Mucosa of descending colon (tissue), 3 donors: ENCODE measurements around the gene NKD2. TPM values are rescaled to one million over a fixed set of nuclear protein-coding genes. Genes with fewer than 3 reads are reported as not detected.

Experiments
- ATAC-seq: fragments of 200-7000 bp; cut with Tn5 transposase; one replicate; pipeline ENCODE4 v1.9.1; 2020; ENCODE audit warnings: mild to moderate bottlenecking, moderate library complexity
- DNase-seq, 3 donors: peaks; one replicate each; pipeline ENCODE4 v3.0.0-alpha.2; 2020
- H3K36me3 ChIP-seq: fragments of 200-600 bp; one replicate; pipeline ENCODE4 v1.8.0; 2021; ENCODE audit warnings: low read depth, mild to moderate bottlenecking
- H3K4me1 ChIP-seq: fragments of 200-600 bp; one replicate; pipeline ENCODE4 v1.8.0; 2021; ENCODE audit warnings: low read depth, mild to moderate bottlenecking
- H3K4me3 ChIP-seq: fragments of 200-600 bp; one replicate; pipeline ENCODE4 v1.8.0; 2021; ENCODE audit warnings: mild to moderate bottlenecking
- H3K9me3 ChIP-seq: fragments of 200-600 bp; one replicate; pipeline ENCODE4 v1.8.0; 2021; ENCODE audit warnings: mild to moderate bottlenecking
- intact Hi-C, 2 donors: fragments of 100-400 bp; cut with DNase I in 1 of 2; cut with micrococcal nuclease in 1 of 2; formaldehyde crosslinking; loops; one replicate each; pipeline versions ENCODE4 v1.11.0 to v1.11.1; 2022; cut with DNase I, micrococcal nuclease
- total RNA-seq, 3 donors: library from RNA; stranded (reverse); fragmentation: NEBNext Ultra II Directional in 2 of 3; extraction: Animal tissue kit (Norgen Biotek cat#: 25700) in 2 of 3; gene quantifications; one replicate each; pipeline versions ENCODE4 v1.2.1 to v1.2.4, GENCODE V29; 2021 to 2023
- TF ChIP-seq, protein P1 (sequence below): fragments of 200-600 bp; IDR thresholded peaks from one replicate; pipeline ENCODE4 v1.8.0; 2022; ENCODE audit warnings: antibody characterized with exemption, mild to moderate bottlenecking
- donor health status: DM: no; HTN: no; CAD: no; lungs with moderate emphysema.
- donor health status: DM: no; HTN: no; CAD: no.
- donor health status: DM: no; HTN: yes; CAD: no.

The NKD2 gene
- total RNA-seq, 3 donors from 2014 or later: 0.93 to 3.7 (median 2.1) TPM

DNA sequence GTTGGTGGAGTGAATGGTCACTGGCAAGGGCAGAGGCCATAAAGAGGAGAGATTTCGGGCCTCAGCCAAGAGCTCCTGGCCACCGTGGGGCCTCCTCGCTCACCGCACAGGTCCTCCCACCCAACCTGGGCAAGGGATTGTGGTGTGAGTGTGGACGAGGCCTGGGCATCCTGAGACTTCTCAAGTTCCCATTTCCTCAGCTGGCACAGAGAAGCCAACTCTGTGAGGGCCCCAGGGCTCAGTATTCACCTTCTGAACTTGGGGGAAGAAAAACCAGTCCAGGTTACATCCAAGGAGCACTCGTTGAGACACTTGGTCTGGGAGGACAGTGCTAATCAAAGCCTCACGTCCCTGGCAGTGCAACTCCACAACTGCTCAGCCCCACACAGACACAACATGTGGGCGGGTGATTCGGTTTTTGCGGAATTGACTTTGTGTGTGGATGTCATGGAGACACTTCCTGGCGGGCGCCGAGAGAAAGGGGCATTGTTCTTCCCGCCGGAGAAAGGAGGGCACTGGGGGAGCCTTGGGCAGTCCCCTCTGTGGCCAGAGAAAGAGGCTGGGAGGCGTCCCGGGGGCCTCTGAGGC is 28.5 kb upstream of the NKD2 start:
- DNase-seq: peak in 1 of 3 donors; percentile 21
- no peak for ATAC-seq
- no peaks in the 10 kb centered on the region for H3K9me3 ChIP-seq
- H3K36me3 ChIP-seq: no peaks in the 10 kb centered on the region
- H3K4me3 ChIP-seq: no peak overlapping the region
- intact Hi-C loops: no loop called here
- H3K4me1 ChIP-seq: no peaks in the 10 kb centered on the region
- TF ChIP-seq, protein P1, sequence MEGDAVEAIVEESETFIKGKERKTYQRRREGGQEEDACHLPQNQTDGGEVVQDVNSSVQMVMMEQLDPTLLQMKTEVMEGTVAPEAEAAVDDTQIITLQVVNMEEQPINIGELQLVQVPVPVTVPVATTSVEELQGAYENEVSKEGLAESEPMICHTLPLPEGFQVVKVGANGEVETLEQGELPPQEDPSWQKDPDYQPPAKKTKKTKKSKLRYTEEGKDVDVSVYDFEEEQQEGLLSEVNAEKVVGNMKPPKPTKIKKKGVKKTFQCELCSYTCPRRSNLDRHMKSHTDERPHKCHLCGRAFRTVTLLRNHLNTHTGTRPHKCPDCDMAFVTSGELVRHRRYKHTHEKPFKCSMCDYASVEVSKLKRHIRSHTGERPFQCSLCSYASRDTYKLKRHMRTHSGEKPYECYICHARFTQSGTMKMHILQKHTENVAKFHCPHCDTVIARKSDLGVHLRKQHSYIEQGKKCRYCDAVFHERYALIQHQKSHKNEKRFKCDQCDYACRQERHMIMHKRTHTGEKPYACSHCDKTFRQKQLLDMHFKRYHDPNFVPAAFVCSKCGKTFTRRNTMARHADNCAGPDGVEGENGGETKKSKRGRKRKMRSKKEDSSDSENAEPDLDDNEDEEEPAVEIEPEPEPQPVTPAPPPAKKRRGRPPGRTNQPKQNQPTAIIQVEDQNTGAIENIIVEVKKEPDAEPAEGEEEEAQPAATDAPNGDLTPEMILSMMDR: no peak

DNA sequence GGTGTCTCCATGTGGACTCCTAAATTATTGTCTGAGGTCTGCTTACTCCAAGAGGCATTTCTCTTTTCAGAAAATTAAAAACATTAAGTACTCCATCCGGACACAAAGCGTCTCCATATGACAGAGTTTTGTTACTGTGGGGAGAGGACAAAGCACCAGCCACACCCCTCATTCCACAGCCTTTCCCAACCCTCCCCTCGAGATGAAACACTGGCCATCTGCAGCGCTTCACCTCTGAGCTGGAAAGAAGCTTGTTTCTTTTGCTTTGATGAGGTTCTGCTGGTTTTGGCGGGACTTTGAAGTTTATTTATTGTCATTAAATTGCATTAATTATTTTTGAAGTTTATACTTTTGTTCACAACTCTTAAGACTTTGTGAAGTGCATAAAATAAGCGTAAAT is 27.6 kb upstream of the NKD2 start:
- ATAC-seq (no peak), DNase-seq (no peak)
- Histone ChIP-seq H3K9me3 (no peaks in the 10 kb centered on the region), H3K4me3 (no peak overlapping the region), H3K36me3 (no peaks in the 10 kb centered on the region), H3K4me1 (no peaks in the 10 kb centered on the region)
- intact Hi-C loops: no loop called here
- TF ChIP-seq, protein P1: no peak

- no peak for ATAC-seq
- Histone ChIP-seq H3K9me3 (no peaks in the 10 kb centered on the region), H3K4me3 (no peak overlapping the region), H3K4me1 (no peaks in the 10 kb centered on the region), H3K36me3 (no peaks in the 10 kb centered on the region)
- DNase-seq: no peak
- TF ChIP-seq, protein P1: no peak
- intact Hi-C loops: no loop called here
Observed at GRCh38 chr5:981456-981855, 27.1 kb upstream of the NKD2 start.

DNA sequence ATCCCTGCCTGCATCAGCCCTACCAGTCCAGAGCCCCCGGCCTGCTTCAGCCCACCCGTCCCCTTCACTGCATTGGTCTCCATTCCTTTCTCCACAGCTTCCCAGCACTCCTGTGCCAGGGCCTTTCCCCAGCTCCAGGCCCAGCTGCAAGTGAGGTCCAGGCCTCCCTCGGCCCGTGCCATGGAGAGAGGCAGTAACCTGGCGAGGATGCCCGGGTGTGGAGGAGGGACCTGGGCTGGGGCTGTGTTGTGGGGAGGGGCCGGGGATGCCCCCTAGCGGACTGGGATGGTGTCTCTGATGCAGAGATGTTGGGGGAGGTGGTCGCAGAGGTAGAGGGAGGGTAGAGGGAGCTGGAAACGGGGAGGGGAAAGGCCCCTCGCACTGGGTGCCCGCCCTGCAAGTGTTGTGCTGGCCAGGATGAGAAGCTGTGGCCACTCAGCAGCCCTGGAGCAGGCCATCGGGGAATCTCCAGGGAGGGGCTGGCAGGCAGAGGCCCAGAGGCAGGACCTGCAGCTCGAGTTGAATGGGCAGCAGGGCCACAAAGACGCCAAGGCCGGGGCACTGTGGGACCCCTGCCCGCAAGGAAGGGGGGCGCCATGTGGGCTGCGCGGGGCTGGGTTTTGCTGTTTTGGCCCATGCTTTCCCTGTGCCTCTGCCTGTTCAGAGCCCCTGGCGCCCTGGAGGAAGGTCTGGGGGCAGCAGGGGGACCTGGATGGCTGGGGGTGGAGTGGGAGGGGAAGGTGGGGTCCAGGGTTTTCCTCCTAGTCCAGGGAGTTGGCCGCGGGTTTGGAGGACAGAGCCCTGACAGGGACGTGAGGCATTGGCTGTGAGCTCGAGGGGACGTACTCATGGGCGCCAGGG is 26.0 kb upstream of the NKD2 start:
- no peak overlapping the region for H3K4me3 ChIP-seq
- DNase-seq (peak in 2 of 3 donors; percentile 16 to 43), ATAC-seq (no peak)
- no peaks in the 10 kb centered on the region for H3K9me3 ChIP-seq
- intact Hi-C loops: no loop called here
- no peaks in the 10 kb centered on the region for H3K36me3 ChIP-seq
- H3K4me1 ChIP-seq: no peaks in the 10 kb centered on the region
- TF ChIP-seq, protein P1: no peak

- no peak for ATAC-seq
- TF ChIP-seq, protein P1: no peak
Observed at GRCh38 chr5:983238-983524, 25.4 kb upstream of the NKD2 start.

More at GRCh38 chr5:983238-983524, 25.4 kb upstream of the NKD2 start:
- Histone ChIP-seq H3K9me3 (no peaks in the 10 kb centered on the region), H3K4me1 (no peaks in the 10 kb centered on the region), H3K36me3 (no peaks in the 10 kb centered on the region), H3K4me3 (no peak overlapping the region)
- intact Hi-C loops: no loop called here
- peak in 1 of 3 donors; percentile 34 for DNase-seq
